GM19240 (cell line): ENCODE results near the gene FAM210B.
A peak's percentile ranks its signal among the peaks of the same experiment; 100 is the strongest.
"Not testable (repeated sequence)": the region's sequence is repeated elsewhere in the genome, so short reads cannot be mapped to it uniquely, and the experiment has no call there.

ENCODE experiments used
- DNase-seq: peaks from one replicate; pipeline ENCODE4 v3.0.0; 2011; ENCODE audit warnings: low spot score; ENCODE audit not compliant: insufficient read length

Gene FAM210B, protein sequence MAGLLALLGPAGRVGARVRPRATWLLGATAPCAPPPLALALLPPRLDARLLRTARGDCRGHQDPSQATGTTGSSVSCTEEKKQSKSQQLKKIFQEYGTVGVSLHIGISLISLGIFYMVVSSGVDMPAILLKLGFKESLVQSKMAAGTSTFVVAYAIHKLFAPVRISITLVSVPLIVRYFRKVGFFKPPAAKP

DNA sequence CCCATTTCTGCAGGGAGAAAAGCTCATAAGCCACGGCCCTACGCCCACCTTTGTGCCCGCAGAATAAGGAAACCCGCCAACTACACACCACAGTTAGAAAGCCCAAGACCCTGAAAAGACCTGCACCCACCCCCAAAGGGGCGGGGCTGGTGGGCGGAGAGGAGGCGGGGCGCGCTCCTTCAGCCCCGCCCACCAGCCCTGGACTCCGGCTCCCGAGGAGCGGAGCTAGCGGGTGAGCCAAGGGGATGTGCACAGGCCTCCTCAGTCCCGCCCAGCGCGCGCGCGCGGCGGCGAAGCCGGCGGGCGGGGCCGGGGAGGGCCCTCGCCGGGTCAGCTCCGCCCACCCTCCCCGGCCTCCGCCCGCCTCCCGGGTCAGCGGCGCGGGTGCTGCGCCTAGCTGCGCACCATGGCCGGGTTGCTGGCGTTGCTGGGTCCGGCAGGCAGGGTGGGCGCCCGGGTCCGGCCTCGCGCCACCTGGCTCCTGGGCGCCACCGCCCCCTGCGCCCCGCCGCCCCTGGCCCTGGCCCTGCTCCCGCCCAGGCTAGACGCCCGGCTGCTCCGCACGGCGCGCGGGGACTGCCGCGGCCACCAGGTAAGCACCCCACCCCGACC is at the start of gene FAM210B:
Gene FAM210B (plus strand): TSS at position 375 of the 612 bp plus-strand sequence. CDS start 32 bp downstream, at position 407.
- peak; percentile 94 for DNase-seq

DNA sequence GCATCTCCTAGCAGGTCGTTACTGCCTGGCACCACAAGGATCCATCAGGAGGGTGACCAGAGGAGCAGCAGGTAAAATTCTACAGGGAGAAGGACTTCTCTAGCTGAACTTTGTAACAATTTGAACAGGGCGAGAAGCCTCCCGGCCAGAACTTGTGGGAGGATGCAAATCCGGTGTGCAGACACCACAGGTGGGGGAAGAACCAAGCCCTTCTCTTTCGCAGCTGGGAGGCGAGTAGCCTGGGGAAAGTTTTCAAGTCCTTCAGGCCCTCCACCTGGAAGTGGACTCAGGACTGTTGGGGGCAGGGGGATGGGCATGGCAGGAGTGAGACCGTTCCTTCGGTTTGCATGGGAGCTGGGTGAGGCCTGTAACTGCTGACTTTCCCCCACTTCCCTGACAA is 42.7 kb upstream of the FAM210B start:
- DNase-seq: no peak

DNA sequence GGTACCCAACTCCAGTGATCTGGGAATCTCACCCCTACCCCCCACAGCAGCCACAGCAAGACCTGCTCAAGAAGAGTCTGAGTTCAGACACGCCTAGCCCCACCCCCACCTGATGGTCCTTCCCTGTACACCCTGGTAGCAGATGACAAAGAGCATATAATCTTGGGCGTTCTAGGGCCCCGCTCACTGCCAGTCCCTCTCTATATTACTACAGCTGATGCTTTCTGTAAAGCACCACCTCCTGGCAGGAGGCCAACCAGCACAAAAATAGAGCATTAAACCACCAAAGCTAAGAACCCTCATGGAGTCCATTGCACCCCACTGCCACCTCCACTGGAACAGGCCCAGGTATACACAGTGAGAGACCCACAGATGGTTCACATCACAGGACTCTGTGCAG is 42.3 kb upstream of the FAM210B start:
- no peak for DNase-seq

DNA sequence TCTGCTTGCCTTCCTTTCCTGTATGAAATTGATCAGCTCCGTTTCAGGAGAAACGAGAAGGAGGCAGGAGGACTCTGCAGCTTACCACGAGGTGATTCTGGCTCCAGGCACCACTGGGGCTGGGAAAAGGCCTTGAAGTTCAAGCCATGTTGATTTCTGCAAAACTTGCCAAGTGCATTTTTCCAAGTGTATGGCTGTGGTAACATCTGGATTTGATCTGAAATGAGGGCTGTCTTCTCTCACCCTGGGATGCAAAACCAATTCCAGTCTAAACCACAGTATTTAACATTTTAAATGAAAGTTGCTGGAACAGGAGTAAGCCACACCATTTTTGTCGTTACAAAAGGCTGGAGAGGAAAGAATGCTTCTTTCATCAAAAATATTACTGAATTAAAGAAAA is 36.1 kb upstream of the FAM210B start:
- no peak for DNase-seq

DNA sequence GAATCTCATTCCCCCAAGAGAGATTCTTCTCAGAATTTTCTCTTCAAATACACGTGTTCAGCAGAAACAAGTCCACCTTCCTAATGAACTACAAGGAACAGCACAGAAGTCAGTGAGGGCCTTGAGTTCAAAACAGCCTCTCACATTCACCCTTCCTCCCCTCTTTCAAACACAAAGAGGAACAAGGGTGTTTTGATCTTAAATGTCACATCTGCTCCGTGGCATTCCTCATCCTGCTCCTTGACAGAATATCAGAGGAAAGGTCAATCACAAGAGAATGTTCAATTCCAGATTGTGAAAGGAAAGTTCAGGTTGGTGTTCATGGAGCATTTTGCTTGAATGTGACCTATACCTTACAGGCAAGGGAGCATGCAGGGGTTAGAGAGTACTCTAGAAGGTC is 35.6 kb upstream of the FAM210B start:
- DNase-seq: no peak

DNA sequence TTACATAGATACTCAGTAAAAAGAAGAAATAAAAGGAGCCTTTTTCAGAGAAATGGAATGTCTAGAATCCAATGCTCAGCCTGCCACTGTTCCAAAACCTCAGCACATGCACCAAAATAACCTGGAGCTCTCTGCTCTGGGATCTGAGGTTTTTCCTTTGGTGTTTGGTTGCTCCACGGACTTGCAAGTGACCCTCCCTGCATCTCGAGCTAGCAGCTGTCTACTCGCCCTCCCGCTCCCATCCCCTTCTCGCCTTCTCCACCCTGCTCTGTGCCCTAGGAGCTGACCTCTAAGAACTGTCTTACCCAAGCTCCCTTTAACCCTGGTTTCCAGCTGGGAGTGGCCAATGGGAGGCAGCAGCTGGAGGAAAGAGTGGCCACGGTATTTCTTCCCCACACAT is 35.1 kb upstream of the FAM210B start:
- no peak for DNase-seq

DNA sequence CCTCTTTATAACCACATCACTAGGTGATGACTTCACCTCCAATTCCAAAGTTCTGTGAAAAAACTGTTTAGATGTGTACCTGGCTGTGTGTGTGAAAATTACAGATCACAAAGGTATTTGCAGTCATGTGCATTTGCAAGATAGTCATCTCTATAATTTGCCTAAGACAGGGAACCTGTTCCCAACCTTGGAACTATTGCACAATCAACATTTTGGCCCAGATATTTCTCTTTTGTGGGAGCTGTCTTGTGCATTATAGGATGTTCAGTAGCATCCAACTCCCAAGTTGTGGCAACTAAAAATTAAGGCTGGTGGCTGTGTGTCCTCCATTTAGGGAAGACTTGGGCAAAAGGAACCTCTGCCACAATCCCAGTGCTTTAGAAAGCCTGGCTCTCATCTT is 34.0 kb upstream of the FAM210B start:
- no peak for DNase-seq

DNA sequence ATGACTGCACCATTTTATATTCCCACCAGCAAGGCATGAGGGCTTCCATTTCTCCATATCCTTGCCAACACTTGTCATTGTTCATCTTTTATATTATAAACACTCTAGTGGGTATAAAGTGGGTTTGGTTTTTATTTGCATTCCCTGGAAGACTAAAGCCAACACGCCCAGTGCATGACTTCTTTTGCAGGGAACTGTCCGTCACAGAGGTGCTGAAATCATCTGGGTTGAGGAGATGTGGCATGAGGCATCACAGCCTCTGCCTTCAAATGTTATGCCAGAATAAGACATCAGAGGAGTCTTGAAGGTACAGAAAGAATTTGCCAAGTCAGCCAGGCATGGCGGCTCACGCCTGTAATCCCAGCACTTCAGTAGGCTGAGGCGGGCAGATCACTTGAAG is 29.9 kb upstream of the FAM210B start:
- DNase-seq: no peak

DNA sequence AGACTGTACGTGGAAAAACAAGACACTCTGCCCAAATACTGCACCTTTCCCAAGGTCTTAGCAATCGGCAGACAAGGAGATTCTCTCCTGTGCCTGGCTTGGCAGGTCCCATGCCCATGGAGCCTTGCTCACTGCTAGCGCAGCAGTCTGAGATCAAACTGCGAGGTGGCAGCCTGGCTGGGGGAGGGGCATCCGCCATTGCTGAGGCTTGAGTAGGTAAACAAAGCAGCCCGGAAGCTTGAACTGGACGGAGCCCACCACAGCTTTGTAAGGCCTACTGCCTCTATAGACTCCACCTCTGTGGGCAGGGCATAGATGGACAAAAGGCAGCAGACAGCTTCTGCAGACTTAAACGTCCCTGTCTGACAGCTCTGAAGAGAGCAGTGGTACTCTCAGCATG is 22.1 kb upstream of the FAM210B start:
- not testable (repeated sequence) for DNase-seq

DNA sequence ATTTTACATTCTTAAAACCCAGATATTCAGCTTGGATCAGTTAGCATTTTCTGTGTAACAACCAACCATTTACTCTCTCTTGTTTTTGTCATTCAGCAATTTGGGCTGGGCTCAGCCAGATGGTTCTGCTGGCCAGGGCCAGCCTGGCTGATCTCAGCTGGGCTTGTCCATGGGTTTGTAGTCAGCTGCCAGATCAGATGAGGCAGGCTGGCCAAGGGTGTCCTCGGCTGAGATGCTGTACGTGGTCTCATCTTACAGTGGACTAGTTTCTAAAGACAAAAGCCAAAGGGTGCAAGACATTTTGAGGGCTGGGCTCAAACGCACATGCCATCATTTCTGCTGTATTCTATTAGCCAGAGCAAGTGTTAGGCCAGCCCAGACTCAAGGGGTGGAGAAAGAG is 16.0 kb upstream of the FAM210B start:
- no peak for DNase-seq

DNA sequence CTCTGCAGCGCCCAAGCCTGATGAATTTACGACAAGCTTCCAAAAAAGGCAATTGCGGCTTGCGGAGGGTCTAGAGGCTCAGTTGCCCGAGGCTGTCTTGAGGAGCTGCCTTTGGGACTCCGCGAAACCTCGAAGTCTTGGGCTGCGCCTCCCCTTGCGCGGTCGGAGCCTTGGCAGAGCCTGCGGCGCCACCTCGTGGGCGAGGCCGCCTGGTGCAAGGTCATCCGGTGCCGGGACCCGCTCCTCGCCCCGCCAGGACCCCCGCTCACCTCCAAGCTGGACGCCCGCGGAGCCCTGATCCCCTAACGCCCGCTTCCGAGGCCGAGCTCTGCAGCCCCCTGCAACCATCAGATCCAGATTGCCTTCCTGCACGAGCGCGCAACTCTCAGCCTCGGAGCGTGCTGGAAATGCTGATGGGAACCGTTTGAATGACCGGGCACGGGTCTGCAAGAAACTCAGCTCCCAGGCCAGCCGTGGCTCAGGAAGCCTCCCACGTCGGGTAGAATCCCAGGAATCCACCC is 14.9 kb upstream of the FAM210B start:
- peak; percentile 33 for DNase-seq

DNA sequence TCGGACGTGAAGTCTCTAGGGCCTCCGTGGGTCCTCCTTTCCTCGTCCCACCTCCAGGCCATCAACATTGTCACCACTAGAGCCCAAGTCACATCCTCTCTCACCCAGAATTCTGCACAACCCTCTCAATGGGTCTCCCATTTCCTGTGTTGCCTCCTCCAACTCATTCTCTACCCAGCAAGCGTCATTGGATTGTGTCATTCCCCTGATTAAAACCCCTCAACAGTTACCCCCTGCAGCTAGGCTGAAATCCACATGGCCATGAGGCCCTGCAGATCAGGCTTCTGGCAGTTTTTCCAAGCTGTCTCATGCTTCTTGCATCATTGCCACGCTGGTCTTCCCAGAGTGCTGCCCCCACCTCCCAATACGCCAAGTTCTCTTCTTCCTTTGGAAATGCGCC is 12.9 kb upstream of the FAM210B start:
- DNase-seq: no peak

DNA sequence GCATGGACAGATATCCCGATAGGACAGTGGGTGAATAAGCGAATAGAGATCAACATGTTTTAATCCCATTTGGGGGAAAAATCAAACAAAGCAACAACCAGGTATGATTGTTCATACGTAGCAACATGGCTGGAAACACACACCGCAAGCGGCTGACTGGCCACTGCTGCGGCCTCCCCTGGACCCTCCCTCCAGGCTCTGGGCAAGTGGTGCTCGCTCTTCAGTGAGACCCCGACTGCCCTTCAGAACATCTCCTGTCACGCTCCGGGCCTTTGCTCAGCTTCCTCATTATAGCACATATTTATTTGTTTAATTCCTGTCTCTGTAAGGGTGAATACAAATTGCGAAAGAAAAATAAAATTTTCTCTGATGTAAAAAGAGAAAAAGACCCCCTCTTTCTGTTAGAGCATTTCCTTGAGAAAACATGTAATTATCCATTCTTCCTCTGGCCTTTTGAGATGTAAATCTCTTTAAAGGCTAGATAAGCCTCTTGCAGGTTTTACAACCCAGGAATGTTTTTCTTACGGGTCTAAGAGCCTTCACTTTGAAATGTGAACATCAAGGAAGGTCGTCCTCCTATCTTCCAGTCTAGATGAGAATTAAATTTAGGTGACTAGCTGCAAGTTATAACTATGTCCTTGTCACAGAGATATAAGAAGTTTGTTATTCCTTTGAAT is 11.0 kb upstream of the FAM210B start:
- no peak for DNase-seq

DNA sequence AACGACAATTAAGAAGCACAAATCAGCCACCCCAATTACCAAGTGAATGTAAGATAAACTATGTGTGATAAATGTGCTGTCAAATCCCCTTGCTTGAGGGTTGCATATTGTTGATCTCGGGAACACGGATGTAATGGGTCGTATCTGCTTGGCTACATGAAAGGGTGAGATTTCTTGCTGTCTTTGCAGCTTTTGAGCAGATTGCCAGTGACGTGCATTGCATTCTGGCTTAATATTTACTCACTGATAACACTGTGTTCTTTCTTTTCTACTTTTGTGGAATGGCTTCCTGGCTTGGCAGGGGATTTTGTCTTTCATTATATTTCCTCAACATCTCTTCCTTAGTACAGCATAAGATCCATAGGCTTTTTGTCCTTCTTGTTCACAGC is 10.5 kb upstream of the FAM210B start:
- DNase-seq: no peak

DNA sequence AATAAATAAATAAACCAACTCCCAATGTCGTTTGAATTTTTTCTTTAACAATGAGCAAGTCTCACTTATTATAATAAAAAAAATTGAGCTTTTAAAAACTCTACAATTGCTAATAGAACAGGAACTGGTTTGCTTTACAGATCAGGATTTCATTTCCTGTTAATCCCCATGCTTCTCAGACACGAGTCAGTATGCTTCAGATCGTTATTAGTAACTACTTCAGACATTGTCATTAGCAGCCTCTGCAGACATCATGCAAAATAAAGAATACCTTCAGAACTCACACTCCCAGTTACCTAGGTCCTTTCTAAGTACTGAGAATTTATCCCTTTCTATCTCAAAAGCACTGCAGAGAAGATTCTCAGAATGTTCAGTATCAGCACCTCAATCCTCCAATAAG is 10.0 kb upstream of the FAM210B start:
- DNase-seq: no peak

DNA sequence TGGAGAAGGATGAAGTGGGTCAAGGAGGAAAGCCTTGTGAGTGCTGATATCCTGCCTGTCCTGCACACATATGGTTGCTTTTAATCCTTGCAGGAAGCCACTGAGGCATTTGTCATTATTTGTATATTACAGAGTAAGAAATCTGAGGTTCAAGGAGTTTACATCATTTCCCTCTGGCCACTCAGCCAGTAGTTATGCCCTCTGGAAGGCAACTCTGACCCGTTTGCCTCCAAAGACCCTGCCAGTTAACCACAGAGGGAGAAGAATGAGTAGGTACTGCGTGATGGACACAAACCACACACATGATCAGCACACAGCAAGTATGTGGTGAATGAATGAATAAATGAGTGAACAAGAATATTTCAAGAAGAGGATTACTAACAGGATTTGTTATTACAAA is 7.9 kb upstream of the FAM210B start:
- no peak for DNase-seq

DNA sequence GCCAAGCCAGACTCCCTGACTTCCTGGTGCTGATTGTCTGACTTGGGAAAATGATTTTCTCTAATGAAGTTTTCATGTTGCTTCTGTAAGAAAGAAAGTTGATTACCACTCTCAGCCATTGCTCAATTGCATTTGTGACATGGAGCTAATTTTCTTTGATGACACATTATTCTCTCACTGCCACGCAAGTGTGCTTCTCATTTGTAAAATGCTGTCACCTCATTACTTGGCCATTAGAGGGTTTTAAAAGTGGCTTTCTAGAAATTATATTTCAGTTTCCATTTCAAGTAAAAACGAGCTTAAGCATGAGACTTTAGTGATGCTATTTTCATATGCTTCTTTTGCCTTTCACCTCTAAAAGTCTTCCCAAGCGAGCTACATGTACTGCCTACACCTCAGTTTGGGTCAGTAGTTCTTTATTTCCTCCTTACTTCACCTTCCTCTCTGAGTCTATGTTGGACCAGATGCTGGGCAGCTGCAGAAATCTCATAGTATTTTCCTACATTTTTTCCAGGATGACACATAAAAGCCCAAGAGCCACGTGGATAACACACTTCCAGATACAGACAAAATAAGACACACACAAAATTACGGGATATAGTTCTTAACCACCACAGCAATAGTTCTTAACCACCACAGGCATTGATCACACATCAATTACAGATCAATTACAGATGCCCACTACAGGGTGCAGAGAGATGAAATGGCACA is 6.3 kb upstream of the FAM210B start:
- DNase-seq: no peak

DNA sequence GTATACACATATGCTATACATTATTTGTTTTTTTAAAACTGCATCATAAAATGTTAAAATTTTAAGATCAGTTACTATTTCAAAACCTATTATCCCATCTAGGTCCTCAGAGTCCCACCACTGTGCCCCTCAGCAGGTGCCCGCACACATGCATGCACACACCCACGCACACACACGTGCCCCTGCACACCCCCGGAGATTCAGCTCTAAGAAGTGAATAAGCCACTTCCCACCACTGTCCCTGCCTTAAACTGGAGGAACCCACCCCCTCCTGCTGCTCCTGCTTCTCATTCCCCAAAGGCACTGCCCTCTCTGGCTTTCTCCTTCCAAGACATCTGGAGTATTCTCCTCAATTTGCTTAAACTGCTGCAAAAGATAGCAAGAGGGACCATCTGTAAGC is 5.4 kb upstream of the FAM210B start:
- DNase-seq: no peak

DNA sequence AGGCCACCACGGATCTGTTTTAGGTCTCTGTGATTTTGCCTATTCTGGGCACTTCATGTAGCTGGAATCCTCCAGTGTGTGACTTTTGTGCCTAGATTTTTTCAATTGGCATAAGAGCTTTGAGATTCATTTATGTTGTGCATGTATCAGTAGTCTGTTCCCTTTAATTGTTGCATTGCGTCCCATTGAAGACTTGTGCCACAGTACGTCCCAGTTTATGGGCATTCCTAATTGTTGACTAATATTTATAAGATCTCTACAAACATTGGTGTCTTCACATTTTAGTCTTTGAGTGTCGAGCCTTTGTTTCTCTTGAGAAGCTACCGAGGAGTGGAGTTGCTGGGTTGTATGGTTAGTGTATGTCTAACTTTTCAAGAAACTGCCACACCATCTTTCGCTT is 704 bp upstream of the FAM210B start:
- DNase-seq: no peak

DNA sequence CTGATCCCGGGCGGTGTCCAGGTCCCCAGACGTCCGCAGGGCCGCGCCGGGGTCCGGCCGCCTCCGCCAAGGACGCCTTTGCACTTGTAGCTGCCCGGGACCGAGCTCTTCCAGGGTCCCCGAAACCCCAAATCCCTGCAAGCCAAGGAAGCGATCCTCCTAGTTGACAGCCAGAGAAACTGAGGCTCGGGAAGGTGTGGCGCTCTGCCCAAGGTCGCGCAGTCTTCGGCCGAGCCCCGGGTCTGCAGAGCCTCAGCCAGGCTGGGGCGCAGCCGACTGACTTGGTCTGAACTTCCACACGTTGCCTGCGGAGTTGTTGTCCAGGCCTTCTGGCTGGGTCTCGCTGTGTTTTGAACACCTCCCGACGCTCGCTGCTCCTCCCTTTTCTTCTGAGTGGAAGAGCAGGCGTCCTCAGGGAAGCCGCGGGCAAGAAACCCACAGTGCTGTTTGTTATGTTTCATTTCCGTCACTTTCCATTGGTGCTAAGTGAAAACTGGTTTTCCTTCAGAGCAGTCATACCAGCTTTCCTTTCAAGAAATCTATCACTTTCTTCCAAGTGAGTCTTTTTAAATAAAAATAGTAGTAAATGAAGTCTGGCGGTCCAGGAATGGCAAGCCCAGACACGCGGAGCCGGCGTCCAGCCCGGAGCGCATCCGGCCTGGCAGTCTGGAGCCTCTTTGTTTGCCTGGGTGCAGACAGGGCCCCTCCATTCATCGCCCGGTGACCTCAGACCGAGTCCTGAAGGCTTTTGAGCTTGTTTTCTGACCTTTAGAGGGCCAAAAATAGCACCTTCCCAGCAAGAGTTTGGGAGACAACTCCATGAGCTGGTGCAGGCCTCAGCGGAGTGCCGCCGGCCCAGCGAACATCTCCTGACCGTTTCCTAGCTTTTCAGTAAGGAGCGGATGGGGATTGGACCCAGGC is 698 bp downstream of the FAM210B start:
- DNase-seq: no peak
